Activated T-cell treated with anti-CD3 and anti-CD28 coated beads, Interleukin-2, amount 50 U/mL, for 4 hours (primary cell): ENCODE results near the gene UNC13A. TPM values are rescaled to one million over a fixed set of nuclear protein-coding genes. Genes with fewer than 3 reads are reported as not detected.

Experiments
- ATAC-seq, 2 donors: fragments of 200-7000 bp; cut with Tn5 transposase; one replicate each; pipeline ENCODE4 v1.10.0; 2021
- DNase-seq: peaks from one replicate; pipeline ENCODE4 v3.0.0-alpha.2; 2020
- H3K27me3 Mint-ChIP-seq: one replicate; pipeline ENCODE4 v1.8.0; 2021; ENCODE audit warnings: low read depth, mixed read lengths
- H3K36me3 Mint-ChIP-seq: one replicate; pipeline ENCODE4 v1.8.0; 2022; ENCODE audit warnings: mixed read lengths; ENCODE audit not compliant: insufficient read depth
- H3K4me1 Mint-ChIP-seq: one replicate; pipeline ENCODE4 v1.8.0; 2021; ENCODE audit warnings: low read depth, mixed read lengths
- H3K4me3 Mint-ChIP-seq: one replicate; pipeline ENCODE4 v1.8.0; 2021; ENCODE audit warnings: mild to moderate bottlenecking, moderate library complexity, mixed read lengths
- H3K9me3 Mint-ChIP-seq: one replicate; pipeline ENCODE4 v1.8.0; 2021; ENCODE audit warnings: mixed read lengths
- total RNA-seq, 3 donors: library from RNA; stranded (reverse); gene quantifications; one replicate each; pipeline ENCODE4 v1.2.1, GENCODE V29; 2021

Gene UNC13A
- total RNA-seq, 3 donors from 2014 or later = 0.08 to 0.15 TPM; not detected in 1

DNA sequence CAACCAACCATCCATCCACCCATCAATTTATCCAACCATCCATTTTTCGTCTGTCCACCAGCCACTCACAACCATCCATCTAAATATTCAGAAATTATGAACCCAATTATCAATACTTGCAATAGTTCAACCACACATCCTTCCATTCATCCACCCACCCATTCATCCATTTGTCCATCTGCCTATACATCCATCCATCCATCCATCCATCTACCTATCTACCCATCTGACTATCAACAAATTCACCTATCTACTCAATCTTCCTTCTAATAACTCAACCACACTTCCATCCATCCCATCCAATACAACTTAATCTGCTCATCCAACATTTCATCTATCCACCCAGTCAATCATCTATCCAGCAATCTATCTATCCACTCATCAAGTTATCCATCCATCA lies 46.3 kb downstream of the UNC13A start:
- H3K4me3 Mint-ChIP-seq = no peak overlapping the region
- ATAC-seq (no peak), DNase-seq (no peak)
- no peaks in the 10 kb centered on the region for H3K36me3 Mint-ChIP-seq
- H3K9me3 Mint-ChIP-seq = no peaks in the 10 kb centered on the region
- H3K4me1 Mint-ChIP-seq = no peaks in the 10 kb centered on the region
- H3K27me3 Mint-ChIP-seq = peaks cover 30% of the 10 kb centered on the region

DNA sequence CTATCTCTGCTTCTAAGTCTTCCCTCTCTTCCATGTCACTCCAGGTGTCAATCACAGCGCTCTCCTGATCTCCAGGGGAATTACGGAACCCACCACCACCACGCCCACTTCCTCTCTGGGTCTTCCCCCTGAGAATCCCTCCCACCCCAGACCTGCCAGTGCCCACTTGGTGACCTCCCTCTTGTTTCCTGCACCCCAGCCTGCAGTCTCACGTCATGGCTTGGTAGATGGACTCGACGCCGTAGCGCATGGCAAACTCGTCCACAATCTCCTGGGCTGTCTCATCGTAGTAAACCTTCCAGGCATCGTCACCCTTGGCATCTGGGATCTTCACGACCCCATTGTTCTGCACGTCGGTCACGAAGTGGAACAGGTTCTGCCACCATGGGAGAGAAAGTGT lies 47.0 kb downstream of the UNC13A start:
- Mint-ChIP-seq H3K4me3 (no peak overlapping the region), H3K9me3 (no peaks in the 10 kb centered on the region), H3K27me3 (peaks cover 26% of the 10 kb centered on the region), H3K4me1 (no peaks in the 10 kb centered on the region), H3K36me3 (no peaks in the 10 kb centered on the region)
- ATAC-seq = no peak
- no peak for DNase-seq

DNA sequence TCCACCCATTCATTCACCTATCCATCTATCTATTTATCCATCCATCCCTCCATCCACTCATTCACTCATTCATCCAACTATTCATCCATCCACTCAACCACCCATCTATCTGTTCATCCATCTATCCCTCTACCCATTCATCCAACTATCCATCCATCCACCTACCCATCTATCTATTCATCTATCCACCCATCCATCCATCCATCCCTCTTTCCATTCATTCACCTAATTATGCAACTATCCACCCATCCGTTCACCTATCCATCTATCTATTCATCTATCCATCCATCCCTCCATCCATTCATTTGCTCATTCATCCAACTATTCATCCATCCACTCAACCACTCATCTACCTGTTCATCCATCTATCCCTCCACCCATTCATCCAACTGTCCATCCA lies 54.5 kb downstream of the UNC13A start:
- Mint-ChIP-seq H3K36me3 (no peaks in the 10 kb centered on the region), H3K4me3 (no peak overlapping the region), H3K4me1 (no peaks in the 10 kb centered on the region), H3K27me3 (peaks cover 5% of the 10 kb centered on the region), H3K9me3 (no peaks in the 10 kb centered on the region)
- ATAC-seq = no peak
- DNase-seq = no peak

DNA sequence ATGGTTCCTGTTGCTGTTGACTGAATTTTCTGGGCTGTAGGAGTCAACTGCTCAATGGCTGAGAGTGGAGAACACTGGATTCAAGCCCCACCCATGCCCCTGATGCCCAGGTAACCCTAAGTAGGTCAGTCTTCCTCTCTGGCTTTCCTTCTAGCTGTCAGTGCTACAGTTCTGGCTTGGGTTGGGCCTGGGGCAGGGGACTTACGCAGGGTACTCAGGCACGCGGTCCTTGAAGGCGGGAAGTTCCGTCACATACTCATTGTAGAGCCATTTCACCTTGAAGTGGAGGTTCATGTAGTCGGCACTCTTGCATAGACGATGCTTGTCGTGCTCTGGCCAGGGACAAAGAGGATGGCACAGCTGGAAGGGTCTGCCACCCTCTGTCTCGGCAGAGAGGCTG lies 55.6 kb downstream of the UNC13A start:
- Mint-ChIP-seq H3K9me3 (no peaks in the 10 kb centered on the region), H3K4me1 (no peaks in the 10 kb centered on the region), H3K27me3 (peaks cover 5% of the 10 kb centered on the region), H3K36me3 (no peaks in the 10 kb centered on the region), H3K4me3 (no peak overlapping the region)
- ATAC-seq (no peak), DNase-seq (no peak)

DNA sequence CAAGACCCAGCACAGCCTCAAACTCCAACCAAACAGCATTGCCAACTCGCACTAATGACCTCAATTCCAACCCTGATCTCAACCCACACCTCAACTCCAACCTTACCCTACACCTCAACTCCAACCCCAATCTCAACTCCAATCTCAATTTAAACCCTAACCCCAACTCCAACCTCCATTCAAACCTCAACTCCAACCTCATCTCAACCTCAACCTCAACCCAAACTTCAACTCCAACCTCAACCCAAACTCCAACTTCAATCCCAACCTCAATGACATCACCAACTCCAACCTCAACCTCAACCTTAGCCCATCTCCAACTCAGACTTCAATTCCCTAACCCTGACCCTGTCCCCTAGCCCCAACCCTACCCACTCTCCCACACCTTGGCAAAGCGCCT lies 58.4 kb downstream of the UNC13A start:
- Mint-ChIP-seq H3K4me3 (no peak overlapping the region), H3K36me3 (no peaks in the 10 kb centered on the region), H3K27me3 (no peaks in the 10 kb centered on the region), H3K9me3 (no peaks in the 10 kb centered on the region), H3K4me1 (no peaks in the 10 kb centered on the region)
- no peak for ATAC-seq
- no peak for DNase-seq

DNA sequence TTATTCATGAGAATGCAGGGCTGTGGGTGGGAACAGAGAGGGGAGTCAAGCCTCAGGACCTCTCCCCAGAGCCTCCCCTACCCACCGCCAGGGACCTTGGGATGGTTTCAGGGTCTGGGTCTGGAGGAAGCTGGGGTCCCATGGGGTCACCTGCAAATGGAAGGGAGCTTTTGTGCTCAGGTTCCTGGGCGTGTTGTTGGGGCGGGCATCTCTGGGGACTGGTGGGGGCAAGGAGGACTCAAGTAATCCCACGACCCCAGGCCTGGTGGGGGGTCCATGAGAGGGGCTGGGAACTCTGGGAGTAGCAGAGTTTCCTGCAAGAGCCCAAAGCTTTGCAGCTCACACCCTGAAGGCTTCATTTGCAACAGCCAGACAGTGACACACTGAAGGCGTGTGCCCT lies 60.2 kb downstream of the UNC13A start:
- ATAC-seq = no peak

DNA sequence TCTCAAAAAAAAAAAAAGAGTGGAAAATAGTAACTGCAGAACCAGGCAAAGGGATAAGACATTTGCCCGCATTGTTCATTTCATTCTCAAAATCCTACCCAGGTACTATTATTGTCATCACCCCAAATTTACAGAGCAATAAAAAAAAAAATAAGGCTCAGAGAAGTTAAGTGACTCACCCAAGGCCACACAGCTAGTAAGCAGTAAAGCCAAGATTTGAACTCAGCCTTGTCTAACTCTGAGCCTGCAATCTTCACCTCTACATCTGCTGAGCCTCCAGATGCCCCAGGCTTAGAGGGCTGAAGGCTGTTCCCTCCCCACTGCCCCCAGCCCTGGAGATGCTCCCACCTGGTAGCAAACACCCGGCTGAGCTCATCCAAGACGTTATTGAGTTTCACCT lies 61.0 kb downstream of the UNC13A start:
- Mint-ChIP-seq H3K27me3 (no peaks in the 10 kb centered on the region), H3K9me3 (no peaks in the 10 kb centered on the region), H3K4me1 (peaks cover 5% of the 10 kb centered on the region), H3K36me3 (no peaks in the 10 kb centered on the region), H3K4me3 (no peak overlapping the region)
- DNase-seq = no peak
- ATAC-seq = no peak

More for the DNA sequence above, 60.2 kb downstream of the UNC13A start:
- Mint-ChIP-seq H3K9me3 (no peaks in the 10 kb centered on the region), H3K27me3 (no peaks in the 10 kb centered on the region), H3K4me1 (peaks cover under 1% of the 10 kb centered on the region), H3K4me3 (no peak overlapping the region), H3K36me3 (no peaks in the 10 kb centered on the region)
- no peak for DNase-seq

DNA sequence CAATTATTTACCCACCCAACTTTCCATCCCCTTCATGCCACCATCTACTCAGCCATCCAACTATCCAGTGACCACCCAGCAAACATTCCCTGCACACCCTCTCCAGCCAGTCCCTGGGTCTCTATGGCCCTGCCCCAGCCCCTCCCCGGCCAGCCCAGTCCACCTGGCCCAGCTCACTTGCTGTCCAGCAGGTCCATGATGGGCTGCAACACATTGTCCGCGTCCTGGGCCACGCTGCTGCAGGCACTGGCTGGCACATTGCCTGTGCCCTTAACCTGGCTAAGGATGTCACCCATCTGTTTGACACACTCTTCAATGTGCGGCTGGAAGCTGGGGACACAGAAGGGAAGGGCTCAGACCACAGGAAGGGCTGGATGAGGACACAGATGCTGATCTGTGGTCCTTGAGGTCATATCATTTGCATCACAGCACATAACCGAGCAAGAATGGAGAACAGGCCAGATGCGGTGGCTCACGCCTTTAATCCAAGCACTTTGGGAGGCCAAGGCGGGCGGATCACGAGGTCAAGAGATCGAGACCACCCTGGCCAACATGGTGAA lies 61.6 kb downstream of the UNC13A start:
- Mint-ChIP-seq H3K27me3 (no peaks in the 10 kb centered on the region), H3K4me1 (peaks cover 5% of the 10 kb centered on the region), H3K4me3 (no peak overlapping the region), H3K9me3 (peaks cover 3% of the 10 kb centered on the region), H3K36me3 (no peaks in the 10 kb centered on the region)
- ATAC-seq (no peak), DNase-seq (no peak)

DNA sequence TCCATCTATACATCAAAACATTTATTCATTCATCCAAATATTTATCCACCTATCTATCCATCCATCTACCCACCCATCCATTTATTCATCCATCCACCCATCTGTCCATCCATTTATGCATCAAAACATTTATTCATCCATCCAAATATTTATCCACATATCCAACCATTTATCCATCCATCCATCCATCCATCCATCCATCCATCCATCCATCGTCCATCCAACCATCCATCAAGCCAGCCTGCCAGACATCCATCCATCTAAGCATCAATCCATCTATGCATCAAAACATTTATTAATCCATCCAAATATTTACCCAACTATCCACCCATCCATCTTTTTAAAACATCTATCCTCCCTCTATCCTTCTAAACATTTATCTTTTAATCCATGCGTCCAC lies 62.2 kb downstream of the UNC13A start:
- H3K4me3 Mint-ChIP-seq = no peak overlapping the region
- no peaks in the 10 kb centered on the region for H3K27me3 Mint-ChIP-seq
- ATAC-seq = no peak
- DNase-seq = no peak
- H3K36me3 Mint-ChIP-seq = no peaks in the 10 kb centered on the region
- H3K4me1 Mint-ChIP-seq = peaks cover 5% of the 10 kb centered on the region
- H3K9me3 Mint-ChIP-seq = peaks cover 3% of the 10 kb centered on the region

DNA sequence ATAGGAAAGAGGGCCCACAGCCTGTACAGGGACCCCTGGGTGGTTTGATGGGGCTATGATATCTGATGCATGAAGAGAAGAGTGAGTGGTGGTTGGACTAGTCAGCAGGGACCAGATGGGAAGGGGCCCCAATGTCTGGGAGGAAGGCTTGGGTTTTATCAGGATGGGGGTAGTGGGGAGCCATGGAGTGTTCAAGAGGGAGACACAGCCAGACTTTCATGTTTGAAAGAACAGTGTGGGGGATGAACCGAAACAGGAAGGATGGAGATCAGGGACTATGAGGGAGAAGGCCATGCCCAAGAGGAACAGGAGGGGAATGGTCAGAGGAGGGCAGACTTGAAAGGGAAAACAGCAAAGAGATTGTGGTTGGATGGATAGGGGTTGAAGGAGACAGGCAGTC lies 63.1 kb downstream of the UNC13A start:
- Mint-ChIP-seq H3K36me3 (no peaks in the 10 kb centered on the region), H3K9me3 (peaks cover 3% of the 10 kb centered on the region), H3K4me1 (peaks cover 5% of the 10 kb centered on the region), H3K27me3 (no peaks in the 10 kb centered on the region), H3K4me3 (no peak overlapping the region)
- ATAC-seq (no peak), DNase-seq (no peak)

DNA sequence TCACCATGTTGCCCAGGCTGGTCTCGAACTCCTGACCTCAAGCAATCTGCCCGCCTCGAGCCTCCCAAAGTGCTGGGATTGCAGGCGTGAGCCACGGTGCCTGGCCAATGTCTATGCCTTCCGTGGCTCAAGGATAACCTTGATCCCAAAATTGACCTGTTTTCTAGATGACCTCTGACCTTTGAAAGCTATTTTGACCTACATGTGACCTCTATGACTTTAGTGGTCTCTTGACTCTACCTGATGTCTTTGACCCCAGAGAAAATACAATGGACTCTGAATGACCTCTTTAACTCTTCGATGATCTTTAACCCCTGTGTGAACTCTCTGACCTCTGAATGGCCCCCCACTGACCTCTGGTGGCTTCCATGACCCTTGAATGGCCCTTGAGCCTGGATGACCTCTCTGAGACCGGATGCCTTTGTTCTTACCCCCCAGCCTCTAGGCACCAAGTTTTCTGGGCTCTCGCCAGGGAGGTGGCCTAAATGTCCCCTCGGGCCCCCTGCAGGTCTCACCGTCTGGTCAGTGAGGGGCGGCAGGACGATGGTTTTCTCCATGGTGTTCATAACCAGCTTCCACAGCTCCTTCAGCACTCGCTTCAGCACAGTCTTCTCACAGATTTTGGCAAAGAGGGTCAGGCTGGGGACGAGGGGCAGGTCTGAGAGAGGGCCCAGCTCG lies 63.7 kb downstream of the UNC13A start:
- peaks cover 3% of the 10 kb centered on the region for H3K9me3 Mint-ChIP-seq
- DNase-seq (no peak), ATAC-seq (no peak)
- no peak overlapping the region for H3K4me3 Mint-ChIP-seq
- peaks cover 5% of the 10 kb centered on the region for H3K4me1 Mint-ChIP-seq
- H3K27me3 Mint-ChIP-seq = peaks cover 2% of the 10 kb centered on the region
- no peaks in the 10 kb centered on the region for H3K36me3 Mint-ChIP-seq

DNA sequence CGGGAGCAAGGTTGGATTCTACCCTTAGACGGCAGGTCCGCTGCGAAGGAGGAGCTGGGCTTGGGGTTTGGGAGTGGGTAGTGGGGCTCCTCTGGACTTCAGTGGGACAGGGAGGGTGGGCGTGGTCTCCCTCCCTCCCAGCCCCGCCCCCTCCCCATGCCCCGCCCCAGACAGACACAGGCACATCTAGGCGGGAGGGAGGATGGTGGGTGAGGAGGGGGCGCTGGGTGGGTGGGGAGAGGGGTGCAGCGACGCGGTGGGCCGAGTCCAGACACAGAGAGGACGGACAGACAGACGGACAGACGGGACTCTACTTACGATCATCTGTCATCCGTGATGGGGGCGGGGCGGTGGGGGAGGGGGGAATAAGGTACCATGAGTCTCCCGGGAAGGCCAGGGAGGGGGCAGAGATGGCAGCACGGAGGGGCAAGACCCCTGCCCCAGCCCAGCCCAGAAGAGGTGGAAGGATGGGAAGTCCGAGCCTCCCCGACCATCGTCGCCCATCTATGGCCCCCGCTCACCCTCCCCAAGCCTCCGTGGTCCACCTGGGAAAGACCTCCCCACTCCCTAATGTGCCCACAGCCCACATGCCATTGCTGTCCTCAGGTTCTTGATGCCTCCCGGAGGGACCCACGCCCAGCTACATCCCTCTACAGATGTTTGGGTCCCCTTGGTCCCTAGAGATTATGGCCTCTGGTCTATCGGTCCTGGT lies 64.8 kb downstream of the UNC13A start:
- H3K4me1 Mint-ChIP-seq = peaks cover 5% of the 10 kb centered on the region
- H3K9me3 Mint-ChIP-seq = peaks cover 3% of the 10 kb centered on the region
- H3K27me3 Mint-ChIP-seq = peaks cover 4% of the 10 kb centered on the region
- no peak overlapping the region for H3K4me3 Mint-ChIP-seq
- ATAC-seq (no peak), DNase-seq (no peak)
- H3K36me3 Mint-ChIP-seq = no peaks in the 10 kb centered on the region

DNA sequence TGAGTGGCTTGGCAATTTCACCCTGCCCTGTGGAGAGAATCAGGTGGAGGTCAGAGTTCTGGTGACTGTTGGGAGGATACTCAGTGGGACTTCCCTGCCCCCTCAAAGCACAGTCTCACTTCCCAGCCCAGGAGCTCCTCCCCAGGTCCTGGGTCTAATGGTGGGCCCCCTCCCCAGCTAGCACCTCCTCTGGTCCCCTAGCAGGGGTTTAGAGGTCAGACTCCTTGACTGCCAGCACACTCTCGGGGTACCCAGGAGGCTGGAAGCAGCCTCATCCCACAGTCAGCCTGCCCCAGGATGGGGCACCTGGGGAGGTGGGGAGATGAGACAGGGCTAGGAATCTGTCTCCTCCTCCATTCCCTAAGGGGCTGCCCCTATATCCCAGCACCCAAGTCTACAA lies 67.5 kb downstream of the UNC13A start:
- peaks cover 26% of the 10 kb centered on the region for H3K27me3 Mint-ChIP-seq
- no peak overlapping the region for H3K4me3 Mint-ChIP-seq
- H3K4me1 Mint-ChIP-seq = peaks cover 9% of the 10 kb centered on the region
- H3K36me3 Mint-ChIP-seq = no peaks in the 10 kb centered on the region
- ATAC-seq (no peak), DNase-seq (no peak)
- peaks cover 3% of the 10 kb centered on the region for H3K9me3 Mint-ChIP-seq

DNA sequence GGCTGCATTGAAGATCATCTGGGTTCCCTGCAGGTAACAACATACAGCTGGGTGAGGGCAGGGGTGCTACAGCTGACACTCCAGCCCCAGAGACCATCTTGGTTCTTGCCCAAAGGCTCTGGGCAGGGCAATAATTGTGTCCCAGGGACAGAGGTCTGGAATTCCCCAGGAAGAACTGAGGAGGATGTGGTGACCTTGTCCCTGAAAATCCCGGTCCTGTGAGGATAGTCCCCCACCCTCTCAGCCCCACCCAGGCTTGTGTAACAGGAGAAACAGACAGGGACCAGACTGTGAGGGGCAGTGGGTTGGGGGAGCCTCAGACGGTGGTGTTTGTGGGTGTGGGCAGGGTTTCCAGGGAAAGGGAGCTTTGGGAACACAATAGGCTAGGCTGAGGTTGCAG lies 69.2 kb downstream of the UNC13A start:
- H3K4me1 Mint-ChIP-seq = peaks cover 9% of the 10 kb centered on the region
- H3K4me3 Mint-ChIP-seq = no peak overlapping the region
- H3K27me3 Mint-ChIP-seq = peaks cover 33% of the 10 kb centered on the region
- ATAC-seq (no peak), DNase-seq (no peak)
- no peaks in the 10 kb centered on the region for H3K36me3 Mint-ChIP-seq
- peaks cover 3% of the 10 kb centered on the region for H3K9me3 Mint-ChIP-seq

DNA sequence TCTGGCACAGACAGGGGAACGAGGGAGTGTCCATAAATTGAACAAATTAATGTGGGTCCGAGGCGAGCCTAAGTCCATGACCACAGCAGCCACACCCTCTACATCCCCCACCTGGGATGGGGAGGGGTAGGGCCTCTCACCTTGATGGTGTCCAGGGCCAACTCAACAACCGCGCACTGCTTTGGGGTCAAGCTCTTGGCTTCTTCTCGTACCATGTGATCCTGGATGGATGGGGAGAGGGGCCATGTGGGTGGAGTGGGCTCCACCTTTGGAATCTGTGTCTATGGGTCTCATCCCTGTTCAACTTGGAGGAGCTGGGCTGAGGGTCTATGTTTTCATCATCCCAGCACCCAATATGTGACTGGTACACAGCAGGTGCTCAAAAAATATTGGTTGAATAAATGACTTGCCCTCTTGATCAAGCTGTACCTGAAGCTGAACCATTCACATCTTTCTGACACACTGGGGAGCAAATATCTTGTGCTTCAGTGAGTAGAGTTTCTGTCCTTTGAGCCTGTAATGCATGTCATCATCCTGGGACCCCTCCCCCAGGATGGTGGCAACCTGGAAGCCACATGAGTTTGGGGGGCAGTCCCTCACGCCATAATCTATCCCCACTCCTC lies 69.8 kb downstream of the UNC13A start:
- ATAC-seq = no peak
- Mint-ChIP-seq H3K36me3 (no peaks in the 10 kb centered on the region), H3K4me1 (peaks cover 9% of the 10 kb centered on the region), H3K4me3 (no peak overlapping the region), H3K9me3 (peaks cover 3% of the 10 kb centered on the region), H3K27me3 (peaks cover 34% of the 10 kb centered on the region)
- no peak for DNase-seq
